Skeletal muscle satellite cell (primary cell): ENCODE results near the gene TTLL10.

ENCODE experiments used
- H3K27me3 ChIP-seq: 2 replicates; pipeline ENCODE4 v1.7.0; 2013; ENCODE audit warnings: low read length; ENCODE audit not compliant: control insufficient read depth, insufficient read depth
- H3K36me3 ChIP-seq: 2 replicates; pipeline ENCODE4 v1.7.0; 2013; ENCODE audit warnings: mild to moderate bottlenecking, control low read depth, low read length; ENCODE audit not compliant: insufficient read depth
- H3K4me1 ChIP-seq: 2 replicates; pipeline ENCODE4 v1.7.0; 2013; ENCODE audit warnings: low read length; ENCODE audit not compliant: control insufficient read depth, insufficient read depth
- H3K4me2 ChIP-seq: 2 replicates; pipeline ENCODE4 v1.7.0; 2013; ENCODE audit warnings: mild to moderate bottlenecking, low read length
- H3K4me3 ChIP-seq: 2 replicates; pipeline ENCODE4 v1.7.0; 2013; ENCODE audit warnings: low read length
- H3K9ac ChIP-seq: 2 replicates; pipeline ENCODE4 v1.7.0; 2013; ENCODE audit warnings: mild to moderate bottlenecking, low read depth, low read length, moderate library complexity
- H3K9me3 ChIP-seq: replicated peaks from 2 replicates; pipeline ENCODE4 v1.7.0; 2013; ENCODE audit warnings: mild to moderate bottlenecking, control low read depth, low read length

TTLL10 gene

DNA sequence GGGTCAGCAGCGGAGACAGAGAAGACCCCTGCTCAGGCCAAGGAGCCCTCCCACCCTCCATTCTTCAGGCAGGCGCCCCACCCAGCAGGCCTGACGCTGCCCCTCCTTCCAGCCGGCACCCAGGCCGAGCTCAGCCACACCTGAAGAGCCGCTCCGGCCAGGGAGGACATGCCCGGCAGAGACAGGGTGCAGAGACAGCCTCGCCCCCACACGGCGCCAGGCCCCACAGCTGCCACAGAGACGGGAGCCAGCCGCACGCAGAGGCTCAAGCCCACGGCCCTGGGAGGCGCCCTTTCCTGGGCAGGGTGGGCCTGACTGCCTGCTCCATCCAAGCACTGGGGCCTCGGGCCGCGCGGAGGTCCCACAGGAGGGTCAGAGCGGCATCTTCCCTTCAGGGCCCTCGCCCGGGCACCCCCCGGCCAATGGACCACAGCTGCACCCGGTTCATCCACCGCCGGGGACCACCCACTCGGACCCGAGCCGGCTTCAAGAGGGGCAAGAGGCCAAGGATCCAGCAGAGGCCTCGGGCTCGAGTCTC is 5.2 kb downstream of the TTLL10 start:
- H3K9me3 ChIP-seq, result no peaks in the 10 kb centered on the region
- H3K4me1 ChIP-seq, result no peaks in the 10 kb centered on the region
- no peak overlapping the region for H3K4me3 ChIP-seq
- peaks cover 34% of the 10 kb centered on the region for H3K27me3 ChIP-seq
- no peak overlapping the region for H3K4me2 ChIP-seq
- no peak overlapping the region for H3K9ac ChIP-seq
- no peaks in the 10 kb centered on the region for H3K36me3 ChIP-seq

GRCh38 chr1:1179346-1179982 is 5.8 kb downstream of the TTLL10 start:
- Histone ChIP-seq H3K4me3 (no peak overlapping the region), H3K9ac (no peak overlapping the region)

DNA sequence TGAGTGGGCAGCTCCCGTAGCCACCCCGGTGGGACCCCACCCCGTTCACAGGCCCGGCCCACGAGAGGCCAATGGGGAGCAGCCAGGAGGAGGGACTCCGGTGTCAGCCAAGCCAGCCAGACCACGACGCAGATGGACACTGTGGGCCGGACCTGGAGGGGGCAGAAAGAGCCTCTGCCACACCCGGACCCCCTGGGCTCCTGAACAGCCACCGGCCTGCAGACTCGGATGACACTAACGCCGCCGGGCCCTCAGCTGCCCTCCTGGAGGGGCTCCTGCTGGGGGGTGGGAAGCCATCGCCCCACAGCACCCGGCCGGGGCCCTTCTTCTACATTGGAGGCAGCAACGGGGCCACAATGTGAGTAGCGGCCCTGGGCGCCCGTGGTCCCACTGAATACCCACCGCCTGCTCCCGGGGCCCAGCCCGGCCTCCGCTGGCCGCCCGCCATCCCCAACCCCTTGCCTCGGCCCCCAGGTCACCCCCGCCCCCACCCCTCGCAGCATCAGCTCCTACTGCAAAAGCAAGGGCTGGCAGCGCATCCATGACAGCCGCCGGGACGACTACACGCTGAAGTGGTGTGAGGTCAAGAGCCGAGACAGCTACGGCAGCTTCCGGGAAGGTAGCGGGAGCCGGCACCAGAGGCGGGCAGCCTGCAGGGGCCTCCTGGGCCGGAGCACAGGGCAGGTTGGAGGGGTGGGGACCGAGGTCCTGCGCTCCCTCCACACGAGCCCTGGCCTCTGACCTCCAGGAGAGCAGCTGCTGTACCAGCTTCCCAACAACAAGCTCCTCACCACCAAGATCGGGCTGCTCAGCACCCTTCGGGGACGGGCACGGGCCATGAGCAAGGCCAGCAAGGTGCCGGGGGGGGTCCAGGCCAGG is 6.5 kb downstream of the TTLL10 start:
- Histone ChIP-seq H3K4me3 (no peak overlapping the region), H3K9me3 (no peaks in the 10 kb centered on the region), H3K4me2 (no peak overlapping the region), H3K36me3 (no peaks in the 10 kb centered on the region), H3K4me1 (peaks cover 2% of the 10 kb centered on the region), H3K9ac (no peak overlapping the region), H3K27me3 (peaks cover 30% of the 10 kb centered on the region)

More at GRCh38 chr1:1179346-1179982, 5.8 kb downstream of the TTLL10 start:
- Histone ChIP-seq H3K27me3 (peaks cover 28% of the 10 kb centered on the region), H3K4me1 (no peaks in the 10 kb centered on the region), H3K9me3 (no peaks in the 10 kb centered on the region), H3K4me2 (no peak overlapping the region), H3K36me3 (no peaks in the 10 kb centered on the region)

DNA sequence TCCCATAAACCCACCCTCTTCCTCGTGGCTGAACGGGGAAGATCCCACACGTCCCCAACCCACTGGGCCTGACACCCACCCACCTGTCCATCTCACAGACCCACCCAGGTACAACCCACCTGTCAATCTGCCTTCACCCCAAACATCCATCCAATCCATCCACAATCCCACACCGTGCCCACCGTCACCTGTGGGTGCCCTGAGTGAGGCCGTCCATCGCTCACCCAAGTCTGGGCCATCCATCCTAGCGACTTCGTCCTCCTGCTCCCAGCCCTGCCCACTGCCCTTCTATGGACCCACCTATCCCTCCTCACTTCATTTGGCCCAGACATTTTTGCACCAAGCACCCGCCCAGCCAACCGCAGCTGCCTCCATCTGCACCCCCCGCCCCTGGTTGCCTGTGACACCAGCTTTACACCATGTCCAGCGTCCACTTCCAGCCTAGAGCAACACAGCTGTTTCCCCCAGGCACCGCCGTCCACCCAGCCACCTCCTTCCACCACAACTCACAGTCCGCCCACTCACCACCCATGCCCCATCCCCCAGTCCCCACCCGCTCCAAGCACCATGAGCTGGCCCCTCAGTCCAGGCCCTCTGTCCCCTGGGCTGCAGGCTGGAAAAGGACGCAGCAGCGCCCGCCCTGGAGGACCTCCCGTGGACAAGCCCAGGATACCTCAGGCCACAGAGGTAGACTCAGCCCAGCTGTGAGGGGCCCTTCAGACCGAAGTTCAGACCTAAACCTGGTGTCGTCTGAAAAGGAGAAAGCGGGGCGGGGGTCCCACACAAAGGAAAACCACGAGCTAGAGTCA is 7.7 kb downstream of the TTLL10 start:
- Histone ChIP-seq H3K36me3 (no peaks in the 10 kb centered on the region), H3K9me3 (no peaks in the 10 kb centered on the region), H3K4me2 (no peak overlapping the region), H3K4me1 (peaks cover 6% of the 10 kb centered on the region), H3K4me3 (no peak overlapping the region), H3K9ac (no peak overlapping the region), H3K27me3 (peaks cover 27% of the 10 kb centered on the region)

DNA sequence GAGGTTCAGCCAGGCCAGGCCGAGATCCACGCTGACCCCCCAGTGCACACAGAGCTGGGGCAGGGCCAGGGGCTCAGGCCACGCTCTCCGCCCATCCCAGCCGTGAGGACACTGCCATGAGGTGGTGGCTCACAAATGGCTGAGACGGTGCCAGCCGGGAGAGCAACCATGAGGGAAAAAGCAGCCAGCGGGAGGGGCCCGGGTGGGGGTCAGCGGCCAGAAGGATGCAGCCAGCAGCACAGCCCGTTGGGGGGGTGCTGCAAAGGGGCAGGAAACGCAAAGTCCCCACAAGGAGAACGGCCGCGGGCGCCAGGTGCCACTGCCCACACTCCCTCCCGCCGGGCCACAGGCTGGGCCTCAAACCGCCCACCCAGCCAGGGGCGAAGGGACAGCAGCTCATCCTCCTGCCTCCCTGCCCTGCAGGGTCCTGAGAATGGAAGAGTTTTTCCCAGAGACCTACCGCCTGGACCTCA is 8.3 kb downstream of the TTLL10 start:
- peaks cover 20% of the 10 kb centered on the region for H3K27me3 ChIP-seq
- no peaks in the 10 kb centered on the region for H3K9me3 ChIP-seq
- peaks cover 6% of the 10 kb centered on the region for H3K4me1 ChIP-seq
- H3K4me3 ChIP-seq, result no peak overlapping the region
- H3K9ac ChIP-seq, result no peak overlapping the region
- H3K4me2 ChIP-seq, result no peak overlapping the region
- H3K36me3 ChIP-seq, result no peaks in the 10 kb centered on the region

DNA sequence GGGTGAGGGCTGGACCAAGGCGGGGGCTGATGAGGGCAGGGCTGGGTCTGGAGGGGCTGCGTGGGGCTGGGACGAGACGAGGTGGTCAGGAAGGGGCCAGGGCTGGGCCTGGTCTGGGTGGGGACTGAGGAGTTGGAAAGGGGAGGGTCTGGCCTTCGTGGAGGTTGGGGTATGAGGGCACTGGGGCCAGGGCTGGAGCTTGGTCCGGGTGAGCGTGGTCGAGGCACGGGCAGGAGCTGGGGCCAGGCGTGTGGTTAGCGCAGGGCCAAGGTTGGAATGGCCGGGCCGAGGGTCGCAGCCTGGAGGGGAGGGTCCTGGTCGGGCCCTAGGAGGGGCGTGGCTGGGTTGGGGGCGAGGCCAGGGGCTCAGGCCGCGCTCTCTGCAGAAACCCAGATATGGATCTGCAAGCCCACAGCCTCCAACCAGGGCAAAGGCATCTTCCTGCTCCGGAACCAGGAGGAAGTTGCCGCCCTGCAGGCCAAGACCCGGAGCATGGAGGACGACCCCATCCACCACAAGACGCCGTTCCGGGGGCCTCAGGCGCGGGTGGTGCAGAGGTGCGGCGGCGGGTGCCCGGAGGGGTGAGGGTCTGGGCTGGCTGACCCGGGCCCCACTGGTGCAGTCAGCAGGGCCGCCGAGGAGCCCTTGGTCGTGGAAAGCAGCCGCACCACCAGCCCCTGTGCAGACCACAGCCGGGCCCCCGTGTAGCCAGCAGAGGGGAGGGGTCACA is 9.0 kb downstream of the TTLL10 start:
- Histone ChIP-seq H3K27me3 (peaks cover 16% of the 10 kb centered on the region), H3K9ac (no peak overlapping the region), H3K4me2 (no peak overlapping the region), H3K9me3 (no peaks in the 10 kb centered on the region), H3K36me3 (no peaks in the 10 kb centered on the region), H3K4me1 (peaks cover 6% of the 10 kb centered on the region), H3K4me3 (no peak overlapping the region)

DNA sequence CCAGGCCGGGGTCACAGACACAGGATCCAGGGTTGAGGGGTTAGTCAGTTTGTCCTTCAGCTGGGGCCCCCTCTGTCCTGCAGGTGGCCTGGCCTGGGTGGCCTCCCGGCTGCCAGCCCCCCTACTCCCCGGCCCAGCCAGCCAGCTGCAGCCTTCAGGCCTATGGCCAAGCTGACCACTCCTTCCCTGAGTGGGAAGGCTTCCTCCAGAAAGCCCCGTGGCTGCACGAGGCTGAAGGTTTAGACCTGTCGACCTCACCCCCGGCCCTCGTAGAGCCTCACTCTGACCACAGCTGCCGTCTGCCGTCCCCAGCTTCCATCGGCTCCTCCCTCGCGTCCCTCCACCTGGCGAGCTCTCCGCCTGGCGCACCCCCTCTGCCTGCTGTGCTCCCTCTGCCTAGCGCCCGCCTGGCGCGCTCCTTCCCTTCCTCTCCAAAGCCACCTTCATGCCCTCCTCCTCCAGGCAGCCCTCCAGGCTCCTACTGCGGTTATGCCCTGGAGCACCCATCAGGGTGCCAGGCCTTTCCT is 9.6 kb downstream of the TTLL10 start:
- no peak overlapping the region for H3K4me3 ChIP-seq
- H3K4me1 ChIP-seq, result peaks cover 6% of the 10 kb centered on the region
- H3K9ac ChIP-seq, result no peak overlapping the region
- no peaks in the 10 kb centered on the region for H3K9me3 ChIP-seq
- peaks cover 12% of the 10 kb centered on the region for H3K27me3 ChIP-seq
- no peak overlapping the region for H3K4me2 ChIP-seq
- H3K36me3 ChIP-seq, result no peaks in the 10 kb centered on the region

DNA sequence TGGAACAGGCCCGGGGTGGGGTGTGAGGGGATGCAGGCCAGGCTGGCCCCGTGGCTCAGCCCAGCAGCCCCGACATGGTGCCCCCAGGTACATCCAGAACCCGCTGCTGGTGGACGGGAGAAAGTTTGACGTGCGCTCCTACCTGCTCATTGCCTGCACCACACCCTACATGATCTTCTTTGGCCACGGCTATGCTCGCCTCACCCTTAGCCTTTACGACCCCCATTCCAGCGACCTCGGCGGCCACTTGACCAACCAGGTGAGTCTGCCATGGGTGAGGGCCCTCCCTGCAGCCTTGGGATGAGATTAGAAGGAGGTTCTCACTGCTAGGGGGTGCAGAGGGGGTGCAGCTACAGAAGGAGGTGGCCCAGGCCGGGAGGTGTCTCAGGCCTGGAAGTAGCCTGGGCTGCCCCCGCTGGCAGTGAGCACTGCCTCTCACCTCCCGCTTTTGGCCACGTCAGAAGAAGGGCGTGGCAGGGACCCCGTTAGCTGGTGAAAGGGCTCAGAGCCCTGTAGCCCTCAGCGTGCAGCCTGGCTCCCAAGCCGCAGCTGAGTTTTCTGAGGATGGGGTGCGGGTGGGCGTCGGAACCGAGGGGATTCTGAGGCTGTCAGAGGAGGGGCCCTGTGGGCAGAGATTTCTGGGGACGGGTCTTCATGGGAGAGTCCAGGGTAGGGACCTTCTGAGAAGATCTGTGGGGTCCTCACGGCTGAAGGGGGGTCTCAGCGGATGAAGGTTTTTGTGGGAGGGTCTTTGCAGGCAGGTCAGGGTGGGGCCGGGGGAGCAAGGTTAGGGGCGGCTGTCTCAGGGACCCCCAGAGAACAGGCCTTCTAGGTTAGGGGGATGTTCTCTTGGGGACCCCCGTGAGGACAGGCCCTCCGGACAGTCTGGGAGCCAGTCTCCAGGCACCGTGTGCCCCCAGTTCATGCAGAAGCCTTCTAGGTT is 10.4 kb downstream of the TTLL10 start:
- H3K4me3 ChIP-seq, result no peak overlapping the region
- peaks cover 17% of the 10 kb centered on the region for H3K27me3 ChIP-seq
- no peaks in the 10 kb centered on the region for H3K9me3 ChIP-seq
- H3K4me1 ChIP-seq, result peaks cover 6% of the 10 kb centered on the region
- H3K36me3 ChIP-seq, result no peaks in the 10 kb centered on the region
- no peak overlapping the region for H3K4me2 ChIP-seq
- H3K9ac ChIP-seq, result no peak overlapping the region

- Histone ChIP-seq H3K4me3 (no peak overlapping the region), H3K9me3 (no peaks in the 10 kb centered on the region), H3K9ac (no peak overlapping the region), H3K4me1 (peaks cover 6% of the 10 kb centered on the region), H3K4me2 (no peak overlapping the region), H3K27me3 (peaks cover 21% of the 10 kb centered on the region), H3K36me3 (no peaks in the 10 kb centered on the region)
Measured at GRCh38 chr1:1185101-1185765, 11.6 kb downstream of the TTLL10 start.
